Activated B cell treated with CpG ODN at 0.5 μM for 24 hours (primary cell): ENCODE measurements around the gene BCAS1. TPM values are rescaled to one million over a fixed set of nuclear protein-coding genes. Genes with fewer than 3 reads are reported as not detected.

Source experiments
- ATAC-seq: fragments of 200-7000 bp; cut with Tn5 transposase; one replicate; pipeline ENCODE4 v1.10.0; 2021; ENCODE audit warnings: low read depth, mild to moderate bottlenecking, moderate library complexity
- CTCF ChIA-PET: fragments of 350-600 bp; sonication (Branson Sonifier 250); formaldehyde crosslinking; loops from one replicate; lab custom pipeline; 2021; ENCODE audit warnings: antibody characterized with exemption; lab: Charles Lee
- POLR2A ChIA-PET: fragments of 350-600 bp; sonication (Branson Sonifier 250); formaldehyde crosslinking; loops from one replicate; lab custom pipeline; 2021; ENCODE audit warnings: antibody characterized with exemption; lab: Charles Lee
- DNase-seq: peaks from one replicate; pipeline ENCODE4 v3.0.0; 2022
- H3K27ac Mint-ChIP-seq: one replicate; pipeline ENCODE4 v1.8.0; 2020; ENCODE audit warnings: mixed read lengths
- H3K27me3 Mint-ChIP-seq: one replicate; pipeline ENCODE4 v1.8.0; 2021; ENCODE audit warnings: mixed read lengths
- H3K36me3 Mint-ChIP-seq: one replicate; pipeline ENCODE4 v1.8.0; 2021; ENCODE audit warnings: low read depth, mixed read lengths
- H3K4me1 Mint-ChIP-seq: one replicate; pipeline ENCODE4 v1.8.0; 2021; ENCODE audit warnings: mixed read lengths
- H3K4me3 Mint-ChIP-seq: one replicate; pipeline ENCODE4 v1.8.0; 2020; ENCODE audit warnings: mild to moderate bottlenecking, mixed read lengths
- H3K9me3 Mint-ChIP-seq: one replicate; pipeline ENCODE4 v1.8.0; 2020; ENCODE audit warnings: mixed read lengths
- intact Hi-C: fragments of 100-400 bp; cut with micrococcal nuclease; formaldehyde crosslinking; loops from one replicate; pipeline ENCODE4 v1.15.1; 2024
- total RNA-seq: library from RNA; stranded (reverse); gene quantifications from 2 replicates; pipeline ENCODE4 v1.2.3, GENCODE V29; 2022
- TF ChIP-seq, protein P1 (sequence below): fragments of 200-600 bp; IDR thresholded peaks from one replicate; pipeline ENCODE4 v1.8.0; 2022; ENCODE audit warnings: antibody characterized with exemption, mild to moderate bottlenecking

Gene BCAS1
- total RNA-seq, 1 donor from 2014 or later: 1.7 TPM

DNA sequence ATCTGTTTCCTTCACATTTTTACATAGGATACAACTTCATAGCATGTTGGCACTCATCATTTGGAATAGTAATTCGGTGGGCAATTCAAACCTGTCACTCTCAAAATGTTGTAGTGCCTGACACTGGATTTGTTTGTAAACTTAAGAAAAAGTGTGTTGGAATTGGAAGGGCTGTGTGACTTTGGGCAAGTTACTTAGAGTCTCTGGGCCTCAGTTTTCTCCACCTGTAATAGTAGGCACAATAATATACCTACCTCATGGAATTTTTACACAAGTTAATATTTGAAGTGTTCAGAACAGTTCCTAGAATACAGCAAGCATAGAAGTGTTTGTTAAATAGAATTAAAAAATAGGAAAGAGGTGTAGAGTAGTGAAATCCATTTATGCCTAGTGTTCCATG is 15.0 kb upstream of the BCAS1 start:
- DNase-seq (no peak), ATAC-seq (no peak)
- intact Hi-C loops: no loop called here
- ChIA-PET POLR2A (no interaction called here), CTCF (no interaction called here)
- H3K9me3 Mint-ChIP-seq: no peaks in the 10 kb centered on the region
- H3K27me3 Mint-ChIP-seq: no peaks in the 10 kb centered on the region
- TF ChIP-seq, protein P1, sequence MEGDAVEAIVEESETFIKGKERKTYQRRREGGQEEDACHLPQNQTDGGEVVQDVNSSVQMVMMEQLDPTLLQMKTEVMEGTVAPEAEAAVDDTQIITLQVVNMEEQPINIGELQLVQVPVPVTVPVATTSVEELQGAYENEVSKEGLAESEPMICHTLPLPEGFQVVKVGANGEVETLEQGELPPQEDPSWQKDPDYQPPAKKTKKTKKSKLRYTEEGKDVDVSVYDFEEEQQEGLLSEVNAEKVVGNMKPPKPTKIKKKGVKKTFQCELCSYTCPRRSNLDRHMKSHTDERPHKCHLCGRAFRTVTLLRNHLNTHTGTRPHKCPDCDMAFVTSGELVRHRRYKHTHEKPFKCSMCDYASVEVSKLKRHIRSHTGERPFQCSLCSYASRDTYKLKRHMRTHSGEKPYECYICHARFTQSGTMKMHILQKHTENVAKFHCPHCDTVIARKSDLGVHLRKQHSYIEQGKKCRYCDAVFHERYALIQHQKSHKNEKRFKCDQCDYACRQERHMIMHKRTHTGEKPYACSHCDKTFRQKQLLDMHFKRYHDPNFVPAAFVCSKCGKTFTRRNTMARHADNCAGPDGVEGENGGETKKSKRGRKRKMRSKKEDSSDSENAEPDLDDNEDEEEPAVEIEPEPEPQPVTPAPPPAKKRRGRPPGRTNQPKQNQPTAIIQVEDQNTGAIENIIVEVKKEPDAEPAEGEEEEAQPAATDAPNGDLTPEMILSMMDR: no peak
- peaks cover 27% of the 10 kb centered on the region for H3K4me1 Mint-ChIP-seq
- H3K27ac Mint-ChIP-seq: no peak overlapping the region
- H3K4me3 Mint-ChIP-seq: no peak overlapping the region
- H3K36me3 Mint-ChIP-seq: no peaks in the 10 kb centered on the region

DNA sequence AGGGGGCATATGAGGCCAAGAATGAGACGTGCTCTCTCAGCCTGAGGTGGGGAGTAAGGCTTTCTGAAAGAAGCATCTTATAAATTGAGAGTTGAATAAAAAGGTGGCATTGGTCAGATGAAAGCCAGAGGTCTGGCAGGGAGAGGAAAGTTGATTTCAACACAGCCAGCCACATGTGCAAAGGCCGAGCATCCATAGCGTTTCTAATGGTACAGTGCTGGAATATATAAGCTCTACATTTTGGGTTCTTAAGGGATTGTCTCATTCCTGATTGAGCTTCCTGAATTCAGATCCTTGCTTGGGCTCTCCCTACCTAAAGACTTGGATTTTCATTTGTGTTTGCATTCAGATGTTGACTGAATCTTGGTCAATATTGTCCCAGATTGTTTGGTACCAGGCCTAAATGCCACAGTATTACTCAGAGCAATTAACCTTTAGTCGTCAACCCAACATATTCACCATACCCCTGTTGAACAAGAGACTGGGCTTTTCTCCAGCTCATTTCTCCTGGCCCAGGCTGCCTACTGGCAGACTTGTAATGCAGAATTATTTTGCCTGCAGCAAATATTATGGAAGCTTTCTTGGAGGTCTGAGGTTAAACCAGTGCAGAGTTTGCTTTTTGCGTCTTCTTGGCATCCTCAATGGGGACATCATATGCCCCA is 14.5 kb upstream of the BCAS1 start:
- H3K27me3 Mint-ChIP-seq: no peaks in the 10 kb centered on the region
- no peak for ATAC-seq
- H3K27ac Mint-ChIP-seq: no peak overlapping the region
- intact Hi-C loops: no loop called here
- TF ChIP-seq, protein P1: no peak
- POLR2A ChIA-PET: no interaction called here
- CTCF ChIA-PET: no interaction called here
- no peaks in the 10 kb centered on the region for H3K9me3 Mint-ChIP-seq
- H3K4me1 Mint-ChIP-seq: peaks cover 23% of the 10 kb centered on the region
- no peak for DNase-seq
- H3K36me3 Mint-ChIP-seq: no peaks in the 10 kb centered on the region
- no peak overlapping the region for H3K4me3 Mint-ChIP-seq

DNA sequence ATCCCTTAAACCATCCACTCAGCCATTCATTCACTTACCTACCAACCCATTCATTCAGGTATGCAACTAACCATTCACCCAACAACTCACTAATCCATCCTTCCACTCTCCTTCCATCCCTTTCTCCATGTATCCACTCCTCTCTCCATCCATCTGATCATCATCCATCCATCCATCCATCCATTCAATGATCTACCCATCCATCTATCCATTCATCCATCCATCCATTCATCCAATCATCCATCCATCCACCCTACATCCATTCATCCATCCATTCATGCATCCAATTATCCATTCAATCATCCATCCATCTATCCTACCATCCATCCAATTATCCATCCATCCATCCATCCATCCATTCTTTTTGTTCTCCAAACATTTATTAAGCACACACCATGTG is 13.8 kb upstream of the BCAS1 start:
- ATAC-seq (no peak), DNase-seq (no peak)
- Mint-ChIP-seq H3K9me3 (no peaks in the 10 kb centered on the region), H3K4me1 (peaks cover 26% of the 10 kb centered on the region), H3K27ac (no peak overlapping the region), H3K4me3 (no peak overlapping the region), H3K27me3 (no peaks in the 10 kb centered on the region), H3K36me3 (no peaks in the 10 kb centered on the region)
- ChIA-PET CTCF (no interaction called here), POLR2A (no interaction called here)
- intact Hi-C loops: no loop called here
- TF ChIP-seq, protein P1: no peak

DNA sequence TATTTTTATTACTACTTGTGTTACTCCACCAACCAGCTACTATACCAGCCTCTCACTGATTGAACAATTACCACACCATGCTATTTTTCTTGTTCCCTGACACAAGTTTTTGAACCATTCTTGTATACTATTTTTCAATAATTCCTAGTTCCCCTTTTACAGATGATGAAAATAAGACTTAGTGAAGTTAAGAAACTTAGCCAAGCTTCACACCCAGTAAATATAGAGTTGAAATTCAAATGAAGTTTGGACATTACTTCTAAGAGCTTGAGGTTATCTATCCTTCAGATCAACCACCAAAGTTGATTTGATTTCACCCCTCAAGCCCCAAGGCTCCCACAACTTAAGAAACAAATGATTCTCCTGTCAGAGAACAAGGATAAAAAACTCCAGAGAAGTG is 13.1 kb upstream of the BCAS1 start:
- no peaks in the 10 kb centered on the region for H3K36me3 Mint-ChIP-seq
- CTCF ChIA-PET: no interaction called here

DNA sequence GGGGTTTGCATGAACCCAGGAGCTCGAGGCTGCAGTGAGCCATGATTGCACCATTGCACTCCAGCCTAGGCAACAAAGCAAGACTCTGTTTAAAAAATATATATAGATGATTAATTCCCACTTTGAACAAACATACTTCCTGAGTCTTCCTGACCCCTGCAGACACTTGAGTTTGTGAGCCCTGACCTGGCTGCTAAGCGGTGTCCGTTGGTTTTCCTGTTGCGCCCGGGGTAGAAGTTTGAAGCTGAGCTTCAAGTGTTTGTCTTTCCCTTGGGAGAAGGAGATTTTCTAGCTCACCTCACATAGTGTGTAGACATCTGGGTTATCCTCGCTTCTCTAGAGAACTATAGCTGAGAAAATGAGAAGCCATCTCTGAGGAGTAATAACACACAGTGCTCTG is 11.7 kb upstream of the BCAS1 start:
- Mint-ChIP-seq H3K4me3 (no peak overlapping the region), H3K36me3 (no peaks in the 10 kb centered on the region), H3K27ac (no peak overlapping the region), H3K27me3 (no peaks in the 10 kb centered on the region), H3K9me3 (no peaks in the 10 kb centered on the region), H3K4me1 (peaks cover 39% of the 10 kb centered on the region)
- no peak for DNase-seq
- TF ChIP-seq, protein P1: no peak
- intact Hi-C loops: no loop called here
- ATAC-seq: no peak
- CTCF ChIA-PET: no interaction called here
- POLR2A ChIA-PET: no interaction called here

More for the DNA sequence above, 13.1 kb upstream of the BCAS1 start:
- no peak overlapping the region for H3K4me3 Mint-ChIP-seq
- H3K4me1 Mint-ChIP-seq: peaks cover 33% of the 10 kb centered on the region
- ATAC-seq: no peak
- H3K27ac Mint-ChIP-seq: no peak overlapping the region
- H3K9me3 Mint-ChIP-seq: no peaks in the 10 kb centered on the region
- no peaks in the 10 kb centered on the region for H3K27me3 Mint-ChIP-seq
- POLR2A ChIA-PET: no interaction called here
- no peak for DNase-seq
- intact Hi-C loops: no loop called here
- TF ChIP-seq, protein P1: no peak
